IPS DF 4.7 (cell line): ENCODE results near the gene MMP17.

Source experiments
- DNase-seq: peaks from one replicate; pipeline ENCODE4 v3.0.0-alpha.2; 2013; ENCODE audit warnings: low spot score; ENCODE audit errors: extremely low read depth

MMP17 gene

GRCh38 chr12:131848753-131849152, 20.6 kb downstream of the MMP17 start:
- DNase-seq, result no peak

GRCh38 chr12:131849700-131850553, 21.7 kb downstream of the MMP17 start:
- no peak for DNase-seq

- no peak for DNase-seq
Observed at GRCh38 chr12:131850856-131851559, 22.8 kb downstream of the MMP17 start.

- no peak for DNase-seq
Observed at GRCh38 chr12:131851741-131852550, 23.8 kb downstream of the MMP17 start.

GRCh38 chr12:131852551-131853299, 24.5 kb downstream of the MMP17 start:
- DNase-seq, result no peak

- no peak for DNase-seq
Observed at GRCh38 chr12:131853832-131854797, 25.9 kb downstream of the MMP17 start.

GRCh38 chr12:131854861-131855476, 26.8 kb downstream of the MMP17 start:
- DNase-seq, result no peak

GRCh38 chr12:131855521-131856142, 27.4 kb downstream of the MMP17 start:
- DNase-seq, result no peak

GRCh38 chr12:131856366-131857097, 28.3 kb downstream of the MMP17 start:
- no peak for DNase-seq

- DNase-seq, result no peak
Observed at GRCh38 chr12:131857908-131858850, 30.0 kb downstream of the MMP17 start.

GRCh38 chr12:131860472-131861260, 32.5 kb downstream of the MMP17 start:
- DNase-seq, result peak; percentile 36

- DNase-seq, result no peak
Observed at GRCh38 chr12:131861261-131862083, 33.3 kb downstream of the MMP17 start.

GRCh38 chr12:131862084-131862441, 33.9 kb downstream of the MMP17 start:
- no peak for DNase-seq

- no peak for DNase-seq
Observed at GRCh38 chr12:131862600-131862993, 34.4 kb downstream of the MMP17 start.

GRCh38 chr12:131862994-131863710, 35.0 kb downstream of the MMP17 start:
- no peak for DNase-seq
